HG03139 (cell line): ENCODE data around the gene MECP2.
"Not testable (repeated sequence)": the region's sequence is repeated elsewhere in the genome, so short reads cannot be mapped to it uniquely, and the experiment has no call there.

Source experiments
- ATAC-seq: cut with Tn5 transposase; IDR thresholded peaks from one replicate; pipeline ENCODE4 v1.9.1; 2021; ENCODE audit not compliant: unreplicated experiment

The MECP2 gene

GRCh38 chrX:154000051-154000450 is 97.5 kb downstream of the MECP2 start:
- ATAC-seq = no peak

- ATAC-seq = no peak
Observed at GRCh38 chrX:153999359-154000037, 98.0 kb downstream of the MECP2 start.

- no peak for ATAC-seq
Observed at GRCh38 chrX:153995504-153995903, 102.0 kb downstream of the MECP2 start.

GRCh38 chrX:153994398-153994797 is 103.1 kb downstream of the MECP2 start:
- ATAC-seq = not testable (repeated sequence)

GRCh38 chrX:153993978-153994377 is 103.5 kb downstream of the MECP2 start:
- ATAC-seq = no peak

GRCh38 chrX:153993079-153993478 is 104.4 kb downstream of the MECP2 start:
- ATAC-seq = no peak

GRCh38 chrX:153992180-153992579 is 105.3 kb downstream of the MECP2 start:
- no peak for ATAC-seq

GRCh38 chrX:153991013-153991580 is 106.4 kb downstream of the MECP2 start:
- no peak for ATAC-seq

GRCh38 chrX:153989973-153990655 is 107.4 kb downstream of the MECP2 start:
- ATAC-seq = no peak

- ATAC-seq = no peak
Observed at GRCh38 chrX:153988493-153988892, 109.0 kb downstream of the MECP2 start.

- ATAC-seq = no peak
Observed at GRCh38 chrX:153984351-153985178, 113.0 kb downstream of the MECP2 start.

GRCh38 chrX:153983321-153983801 is 114.2 kb downstream of the MECP2 start:
- ATAC-seq = no peak

- no peak for ATAC-seq
Observed at GRCh38 chrX:153981771-153982533, 115.6 kb downstream of the MECP2 start.

- ATAC-seq = no peak
Observed at GRCh38 chrX:153981231-153981630, 116.3 kb downstream of the MECP2 start.

- not testable (repeated sequence) for ATAC-seq
Observed at GRCh38 chrX:153980394-153980793, 117.1 kb downstream of the MECP2 start.

- ATAC-seq = no peak
Observed at GRCh38 chrX:153974726-153975286, 122.7 kb downstream of the MECP2 start.

- ATAC-seq = no peak
Observed at GRCh38 chrX:153974003-153974725, 123.4 kb downstream of the MECP2 start.

GRCh38 chrX:153973127-153974002 is 124.2 kb downstream of the MECP2 start:
- no peak for ATAC-seq
